Erythroblast (primary cell): Measurements from ENCODE around the gene ACSBG1.

Source experiments
- GATA1 ChIP-seq: IDR thresholded peaks from 2 replicates; pipeline ENCODE4 v1.6.1; 2011; ENCODE audit warnings: low read depth, mild to moderate bottlenecking, control low read depth, low read length, moderate library complexity
- POLR2A ChIP-seq: IDR thresholded peaks from 2 replicates; pipeline ENCODE4 v1.6.1; 2011; ENCODE audit warnings: mild to moderate bottlenecking, low read length

DNA sequence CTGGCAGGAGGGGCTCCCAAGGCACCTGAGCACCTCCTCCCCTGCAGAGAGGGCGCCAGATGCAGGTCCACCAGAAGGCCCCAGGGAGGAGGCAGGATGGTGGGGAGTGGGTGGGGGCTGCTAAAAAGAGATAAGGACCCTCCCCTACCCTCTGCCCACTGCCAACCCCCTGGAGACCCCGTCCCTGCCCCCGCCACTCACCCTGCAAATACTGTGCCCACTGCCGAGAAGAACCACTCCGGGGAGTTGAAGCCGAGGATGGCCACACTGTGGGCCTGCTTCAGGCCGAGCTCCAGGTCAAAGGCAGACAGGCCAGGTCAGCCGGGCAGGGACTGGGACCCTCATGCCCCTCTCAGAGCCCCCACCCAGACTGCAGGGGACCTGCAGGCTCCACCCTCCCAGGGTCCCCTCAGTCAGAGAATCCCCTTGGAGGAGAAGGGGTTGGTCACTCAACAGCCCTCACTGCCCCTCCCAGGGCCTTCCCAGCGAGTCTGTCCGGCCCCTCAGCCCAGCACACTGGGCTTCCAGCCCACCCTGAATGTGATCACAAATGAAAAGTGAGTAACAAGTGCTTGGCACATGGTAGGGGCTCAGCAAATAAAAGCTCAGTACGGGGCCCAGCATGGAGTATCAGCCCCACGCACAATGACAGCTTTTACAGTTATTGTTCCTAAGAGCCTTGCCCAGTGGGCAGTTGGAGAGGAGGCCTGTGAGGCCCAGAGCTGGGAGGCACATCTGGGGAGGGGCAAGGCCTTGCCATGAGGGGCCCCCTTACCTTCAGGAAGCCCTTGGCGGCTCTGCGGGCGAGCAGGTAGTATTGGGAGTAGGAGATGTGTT is 40.4 kb downstream of the ACSBG1 start:
- no peak for TF ChIP-seq POLR2A
- TF ChIP-seq GATA1 = no peak
